Natural killer cell (primary cell): ENCODE measurements around the gene CRIM1. TPM values are rescaled to one million over a fixed set of nuclear protein-coding genes. Genes with fewer than 3 reads are reported as not detected.

Experiments
- ATAC-seq, 3 donors: fragments of 150-1000 bp in 2 of 3; fragments of 200-7000 bp in 1 of 3; cut with Tn5 transposase; 1 replicate in 1 of 3; 2 replicates in 2 of 3; pipeline ENCODE4 v1.10.0; 2021; ENCODE audit warnings: mild to moderate bottlenecking in 2 of 3, moderate library complexity in 2 of 3
- DNase-seq, 2 donors: peaks; one replicate each; pipeline versions ENCODE4 v3.0.0 to v3.0.0-alpha.2; 2013 to 2021; ENCODE audit warnings: mixed read lengths in 1 of 2
- H3K27ac ChIP-seq: one replicate; pipeline ENCODE4 v1.5.1; 2013; ENCODE audit warnings: mild to moderate bottlenecking, low read length
- H3K27me3 ChIP-seq: one replicate; pipeline ENCODE4 v1.6.1; 2013; ENCODE audit warnings: low read length; ENCODE audit not compliant: control insufficient read depth, insufficient read depth
- H3K36me3 ChIP-seq: one replicate; pipeline ENCODE4 v1.6.1; 2013; ENCODE audit warnings: low read length; ENCODE audit not compliant: control insufficient read depth, insufficient read depth
- H3K4me1 ChIP-seq: one replicate; pipeline ENCODE4 v1.6.1; 2013; ENCODE audit warnings: low read length; ENCODE audit not compliant: control insufficient read depth, insufficient read depth
- H3K4me3 ChIP-seq: one replicate; pipeline ENCODE4 v1.5.1; 2013; ENCODE audit warnings: low read length
- H3K9me3 ChIP-seq: one replicate; pipeline ENCODE4 v1.6.1; 2013; ENCODE audit warnings: low read length; ENCODE audit not compliant: control insufficient read depth, insufficient read depth
- H3K27ac Mint-ChIP-seq, 2 donors: one replicate each; pipeline ENCODE4 v1.8.0; 2022; ENCODE audit warnings: mild to moderate bottlenecking in 2 of 2, mixed read lengths in 2 of 2, moderate library complexity in 1 of 2
- H3K27me3 Mint-ChIP-seq, 2 donors: one replicate each; pipeline ENCODE4 v1.8.0; 2022; ENCODE audit warnings: low read depth in 2 of 2, mixed read lengths in 2 of 2
- H3K36me3 Mint-ChIP-seq: one replicate; pipeline ENCODE4 v1.8.0; 2022; ENCODE audit warnings: mixed read lengths
- H3K4me1 Mint-ChIP-seq, 2 donors: one replicate each; pipeline ENCODE4 v1.8.0; 2022; ENCODE audit warnings: mixed read lengths in 2 of 2
- H3K4me3 Mint-ChIP-seq: one replicate; pipeline ENCODE4 v1.8.0; 2022; ENCODE audit warnings: mild to moderate bottlenecking, moderate library complexity, mixed read lengths
- H3K9me3 Mint-ChIP-seq, 2 donors: one replicate each; pipeline ENCODE4 v1.8.0; 2022; ENCODE audit warnings: mixed read lengths in 2 of 2
- WGBS: methylation state at CpG from one replicate; pipeline ENCODE4 v1.1.7; 2013; ENCODE audit warnings: missing lambda C conversion rate; ENCODE audit not compliant: insufficient coverage; 5-methylcytosine and 5-hydroxymethylcytosine counted together
- intact Hi-C: fragments of 100-400 bp; cut with micrococcal nuclease; formaldehyde crosslinking; loops from one replicate; pipeline ENCODE4 v1.14.2; 2022
- total RNA-seq, 4 donors: library from RNA; stranded (reverse); fragments of 120-200 nt in 1 of 4; gene quantifications; one replicate each; pipeline versions ENCODE4 v1.2.3 to v1.2.4, GENCODE V29; 2013 to 2022
- TF ChIP-seq, protein P1 (sequence below): fragments of 200-600 bp; IDR thresholded peaks from one replicate; pipeline ENCODE4 v1.8.0; 2022; ENCODE audit warnings: antibody characterized with exemption

Gene CRIM1
- total RNA-seq, 3 donors from 2014 or later (not counting 1 experiment from before 2014, with no cell fraction given), result 19.3 to 34.1 (median 32.9) TPM

DNA sequence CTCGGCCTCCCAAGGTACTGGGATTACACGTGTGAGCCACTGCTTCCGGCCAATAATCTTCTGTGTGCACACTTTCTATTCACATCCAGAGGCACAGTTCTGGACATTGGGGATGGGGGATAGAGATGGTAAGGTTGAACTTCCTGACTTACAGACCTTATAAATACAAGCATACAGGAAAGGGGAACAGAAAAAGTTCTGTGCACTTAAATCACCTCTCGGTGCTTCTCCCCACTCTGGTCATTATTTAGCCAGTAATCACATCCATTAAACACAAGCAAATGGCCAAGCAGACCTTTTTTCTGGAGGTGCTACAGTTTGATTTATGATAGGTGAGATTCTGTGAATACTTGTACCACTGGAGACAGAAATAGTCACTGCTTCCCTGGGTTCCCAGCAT lies 110.6 kb downstream of the CRIM1 start:
- ATAC-seq (no peak), DNase-seq (no peak)
- Histone ChIP-seq H3K4me3 (no peak overlapping the region), H3K9me3 (no peaks in the 10 kb centered on the region), H3K27ac (no peak overlapping the region), H3K27me3 (no peaks in the 10 kb centered on the region), H3K4me1 (peaks cover under 1% of the 10 kb centered on the region), H3K36me3 (no peaks in the 10 kb centered on the region)
- intact Hi-C loops, result no loop called here
- H3K9me3 Mint-ChIP-seq, result no peaks in the 10 kb centered on the region
- peaks cover 11% of the 10 kb centered on the region in 2 donors for H3K4me1 Mint-ChIP-seq
- no peak overlapping the region for H3K27ac Mint-ChIP-seq
- H3K36me3 Mint-ChIP-seq, result no peaks in the 10 kb centered on the region
- 94% methylated on average over 3 of the region's 4 CpGs for WGBS
- no peak overlapping the region for H3K4me3 Mint-ChIP-seq
- H3K27me3 Mint-ChIP-seq, result no peaks in the 10 kb centered on the region
- TF ChIP-seq, protein P1, sequence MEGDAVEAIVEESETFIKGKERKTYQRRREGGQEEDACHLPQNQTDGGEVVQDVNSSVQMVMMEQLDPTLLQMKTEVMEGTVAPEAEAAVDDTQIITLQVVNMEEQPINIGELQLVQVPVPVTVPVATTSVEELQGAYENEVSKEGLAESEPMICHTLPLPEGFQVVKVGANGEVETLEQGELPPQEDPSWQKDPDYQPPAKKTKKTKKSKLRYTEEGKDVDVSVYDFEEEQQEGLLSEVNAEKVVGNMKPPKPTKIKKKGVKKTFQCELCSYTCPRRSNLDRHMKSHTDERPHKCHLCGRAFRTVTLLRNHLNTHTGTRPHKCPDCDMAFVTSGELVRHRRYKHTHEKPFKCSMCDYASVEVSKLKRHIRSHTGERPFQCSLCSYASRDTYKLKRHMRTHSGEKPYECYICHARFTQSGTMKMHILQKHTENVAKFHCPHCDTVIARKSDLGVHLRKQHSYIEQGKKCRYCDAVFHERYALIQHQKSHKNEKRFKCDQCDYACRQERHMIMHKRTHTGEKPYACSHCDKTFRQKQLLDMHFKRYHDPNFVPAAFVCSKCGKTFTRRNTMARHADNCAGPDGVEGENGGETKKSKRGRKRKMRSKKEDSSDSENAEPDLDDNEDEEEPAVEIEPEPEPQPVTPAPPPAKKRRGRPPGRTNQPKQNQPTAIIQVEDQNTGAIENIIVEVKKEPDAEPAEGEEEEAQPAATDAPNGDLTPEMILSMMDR, result no peak

DNA sequence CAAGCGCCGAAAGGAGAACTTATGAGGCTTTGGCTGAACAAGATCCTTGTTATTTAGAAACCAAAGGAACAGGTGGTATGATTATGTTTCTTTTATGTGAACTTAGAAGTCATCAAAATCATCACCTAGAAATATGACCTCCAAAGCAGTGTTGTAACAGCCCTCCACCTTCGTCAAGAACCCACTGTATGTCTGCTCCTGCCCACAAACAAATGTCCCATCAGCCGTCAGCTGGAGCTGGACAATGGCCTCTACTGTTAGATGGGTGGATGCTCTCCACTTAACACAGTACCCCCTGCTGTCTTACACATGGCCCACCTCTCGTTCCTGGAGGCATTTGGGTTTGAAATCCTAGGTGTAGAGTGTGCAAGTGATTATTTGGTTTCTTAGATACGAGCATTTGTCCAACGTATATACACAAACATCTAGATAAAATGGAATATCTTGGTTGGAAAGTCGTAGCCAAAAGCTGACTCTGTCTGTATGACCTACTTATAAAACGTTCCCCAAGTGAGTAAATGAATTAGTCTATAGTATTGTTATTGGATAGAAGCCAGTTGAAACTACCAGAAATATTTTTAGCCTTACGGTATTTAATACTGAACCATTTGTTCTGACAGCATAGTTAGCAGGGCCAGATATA lies 113.0 kb downstream of the CRIM1 start:
- ATAC-seq, result no peak
- TF ChIP-seq, protein P1, result no peak
- intact Hi-C loops, result no loop called here
- H3K27me3 Mint-ChIP-seq, result no peaks in the 10 kb centered on the region
- WGBS, result 90% methylated on average over 5 of the region's 10 CpGs
- peaks cover 8 to 12% of the 10 kb centered on the region in 2 donors for H3K4me1 Mint-ChIP-seq
- no peaks in the 10 kb centered on the region for H3K27me3 ChIP-seq
- H3K4me3 Mint-ChIP-seq, result no peak overlapping the region
- no peaks in the 10 kb centered on the region for H3K9me3 ChIP-seq
- H3K27ac ChIP-seq, result no peak overlapping the region
- H3K9me3 Mint-ChIP-seq, result no peaks in the 10 kb centered on the region
- H3K36me3 ChIP-seq, result no peaks in the 10 kb centered on the region
- DNase-seq, result no peak
- H3K4me1 ChIP-seq, result no peaks in the 10 kb centered on the region
- H3K27ac Mint-ChIP-seq, result no peak overlapping the region
- no peaks in the 10 kb centered on the region for H3K36me3 Mint-ChIP-seq
- H3K4me3 ChIP-seq, result no peak overlapping the region

DNA sequence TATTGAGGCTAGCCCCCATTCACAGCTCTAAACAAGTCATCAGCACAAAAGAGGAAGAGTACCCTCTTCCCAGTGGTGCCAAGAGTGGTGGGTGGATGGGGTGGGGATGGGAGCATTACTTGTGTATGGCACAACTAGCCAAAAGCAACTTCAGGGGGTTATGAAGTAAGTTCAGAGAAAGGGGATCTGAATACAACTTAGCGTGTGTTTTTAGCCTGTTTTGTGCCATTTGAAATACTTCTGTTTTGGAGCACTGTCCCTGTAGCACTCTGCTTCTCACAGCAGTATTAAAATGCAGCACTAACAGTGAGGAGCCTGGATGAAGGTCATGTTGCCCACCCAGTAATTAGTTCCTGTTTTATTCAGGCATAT lies 113.5 kb downstream of the CRIM1 start:
- intact Hi-C loops, result no loop called here
- peaks cover 5 to 10% of the 10 kb centered on the region in 2 donors for H3K4me1 Mint-ChIP-seq

More for the DNA sequence above, 113.5 kb downstream of the CRIM1 start:
- H3K9me3 ChIP-seq, result no peaks in the 10 kb centered on the region
- no peaks in the 10 kb centered on the region for H3K27me3 Mint-ChIP-seq
- H3K4me3 Mint-ChIP-seq, result no peak overlapping the region
- H3K27ac Mint-ChIP-seq, result no peak overlapping the region
- no peak overlapping the region for H3K4me3 ChIP-seq
- H3K36me3 Mint-ChIP-seq, result no peaks in the 10 kb centered on the region
- H3K36me3 ChIP-seq, result no peaks in the 10 kb centered on the region
- ATAC-seq (no peak), DNase-seq (no peak)
- H3K27ac ChIP-seq, result no peak overlapping the region
- H3K9me3 Mint-ChIP-seq, result peaks cover 0 to under 1% of the 10 kb centered on the region in 2 donors
- 95% methylated on average over 1 of the region's 1 CpG for WGBS
- H3K4me1 ChIP-seq, result no peaks in the 10 kb centered on the region
- H3K27me3 ChIP-seq, result no peaks in the 10 kb centered on the region
- TF ChIP-seq, protein P1, result no peak
